ENCODE measurements around the gene TH.

- no peak for TF ChIP-seq CTCF (IDR thresholded peaks at IDR 0.05)
- TF ChIP-seq POLR2A (IDR thresholded peaks at IDR 0.05; ENCODE audit: low read depth) = no peak
- TF ChIP-seq POLR2AphosphoS5 (IDR thresholded peaks at IDR 0.05) = no peak
Measured at GRCh38 chr11:2188745-2189144, 17.1 kb upstream of the TH start.
